ENCODE results near the gene PGLYRP4. TPM values are rescaled to one million over a fixed set of nuclear protein-coding genes. Genes with fewer than 3 reads are reported as not detected.
"Not testable (repeated sequence)": the region's sequence is repeated elsewhere in the genome, so short reads cannot be mapped to it uniquely, and the experiment has no call there.

The PGLYRP4 gene
- total and polyA plus RNA-seq, 2 donors (not counting 1 experiment from before 2014, with no cell fraction given): not detected

DNA sequence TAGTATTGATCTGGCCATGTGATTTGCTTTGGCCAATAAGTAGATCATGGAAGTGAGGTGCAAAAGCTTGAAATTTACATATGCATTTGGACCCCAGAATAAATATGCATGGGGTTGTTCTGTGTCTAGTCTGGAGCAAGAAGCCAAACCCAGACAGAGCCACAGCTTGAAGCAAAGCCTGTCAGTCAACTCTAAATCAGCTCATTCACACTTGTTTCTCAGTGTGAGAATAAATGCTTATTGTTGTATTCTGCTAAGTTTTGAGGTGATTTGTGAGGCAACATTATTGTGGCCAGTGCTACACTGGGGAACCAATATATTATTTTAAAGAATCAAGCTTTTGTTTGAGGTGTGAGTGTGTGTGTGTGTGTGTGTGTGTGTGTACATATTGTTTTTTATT is 23.7 kb downstream of the PGLYRP4 start:
- Histone ChIP-seq H3K27me3 (replicated peaks in 1 of 4; ENCODE audit: control extremely low read depth in 1 of 4, control insufficient read depth in 3 of 4, insufficient read depth in 4 of 4, low read length in 3 of 4) (peaks cover 0 to 20% (median 3%) of the 10 kb centered on the region in 4 experiments), H3K4me2 (replicated peaks; ENCODE audit: low read depth, low read length, poor library complexity, severe bottlenecking) (no peak overlapping the region), H3K4me3 (ENCODE audit: control extremely low read depth in 1 of 5, extremely low read depth in 1 of 5, insufficient read depth in 1 of 5, low read depth in 2 of 5, low read length in 4 of 5) (no peak overlapping the region), H4K20me1 (ENCODE audit: control insufficient read depth, insufficient read depth, low read length, poor library complexity, severe bottlenecking) (no peaks in the 10 kb centered on the region), H3K9ac (ENCODE audit: low read length) (no peak overlapping the region), H3K36me3 (replicated peaks in 1 of 2; ENCODE audit: control extremely low read depth in 1 of 2, control insufficient read depth in 1 of 2, extremely low read depth in 1 of 2, insufficient read depth in 2 of 2, low read length in 1 of 2) (no peaks in the 10 kb centered on the region), H3K27ac (ENCODE audit: low read length in 2 of 2) (no peak overlapping the region), H3K9me3 (ENCODE audit: control extremely low read depth in 1 of 3, control insufficient read depth in 2 of 3, insufficient read depth in 1 of 3, low read length in 2 of 3) (peaks cover 2 to 18% (median 16%) of the 10 kb centered on the region in 3 donors), H2AFZ (ENCODE audit: insufficient read depth, low read depth, low read length, poor library complexity, severe bottlenecking) (no peak overlapping the region), H3K4me1 (ENCODE audit: control insufficient read depth in 2 of 2, insufficient read depth in 2 of 2, low read length in 2 of 2) (no peaks in the 10 kb centered on the region), H3K79me2 (ENCODE audit: control insufficient read depth, insufficient read depth, low read length) (no peaks in the 10 kb centered on the region)
- Mint-ChIP-seq H3K27ac (no peak overlapping the region), H3K4me3 (no peak overlapping the region), H3K9me3 (ENCODE audit: insufficient read depth) (peaks cover 15% of the 10 kb centered on the region), H3K27me3 (peaks cover 39% of the 10 kb centered on the region), H3K4me1 (no peaks in the 10 kb centered on the region)
- TF ChIP-seq, protein P1, sequence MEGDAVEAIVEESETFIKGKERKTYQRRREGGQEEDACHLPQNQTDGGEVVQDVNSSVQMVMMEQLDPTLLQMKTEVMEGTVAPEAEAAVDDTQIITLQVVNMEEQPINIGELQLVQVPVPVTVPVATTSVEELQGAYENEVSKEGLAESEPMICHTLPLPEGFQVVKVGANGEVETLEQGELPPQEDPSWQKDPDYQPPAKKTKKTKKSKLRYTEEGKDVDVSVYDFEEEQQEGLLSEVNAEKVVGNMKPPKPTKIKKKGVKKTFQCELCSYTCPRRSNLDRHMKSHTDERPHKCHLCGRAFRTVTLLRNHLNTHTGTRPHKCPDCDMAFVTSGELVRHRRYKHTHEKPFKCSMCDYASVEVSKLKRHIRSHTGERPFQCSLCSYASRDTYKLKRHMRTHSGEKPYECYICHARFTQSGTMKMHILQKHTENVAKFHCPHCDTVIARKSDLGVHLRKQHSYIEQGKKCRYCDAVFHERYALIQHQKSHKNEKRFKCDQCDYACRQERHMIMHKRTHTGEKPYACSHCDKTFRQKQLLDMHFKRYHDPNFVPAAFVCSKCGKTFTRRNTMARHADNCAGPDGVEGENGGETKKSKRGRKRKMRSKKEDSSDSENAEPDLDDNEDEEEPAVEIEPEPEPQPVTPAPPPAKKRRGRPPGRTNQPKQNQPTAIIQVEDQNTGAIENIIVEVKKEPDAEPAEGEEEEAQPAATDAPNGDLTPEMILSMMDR (IDR thresholded peaks at IDR 0.05): no peak
- TF ChIP-seq EZH2 (IDR thresholded peaks at IDR 0.05; ENCODE audit: borderline replicate concordance, insufficient read depth, low read depth, low read length, poor library complexity, severe bottlenecking): no peak
- CTCF ChIA-PET: no interaction called here
- POLR2A ChIA-PET: no interaction called here
- intact Hi-C loops (cut with micrococcal nuclease): no loop called here
- DNase-seq (no peak), ATAC-seq (ENCODE audit: low read depth) (no peak)

DNA sequence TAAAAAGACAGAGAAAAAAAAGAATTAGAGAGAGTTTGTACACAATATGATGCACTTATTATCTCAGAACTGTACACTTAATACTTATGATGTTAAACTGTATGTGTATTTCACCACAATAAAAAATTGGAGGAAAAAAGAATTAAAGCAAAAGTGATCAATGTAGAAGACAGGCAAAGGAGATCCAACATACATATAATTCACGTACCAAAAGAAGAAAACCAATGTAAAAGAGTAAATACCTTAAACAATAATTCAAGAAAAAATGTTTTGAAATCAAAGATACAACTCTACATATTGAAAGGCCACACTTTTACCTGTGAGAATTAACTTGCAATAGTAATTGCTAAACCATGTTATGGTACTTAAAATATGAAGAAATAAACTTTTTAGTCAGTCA is 26.1 kb downstream of the PGLYRP4 start:
- Mint-ChIP-seq H3K27me3 (peaks cover 42% of the 10 kb centered on the region), H3K9me3 (ENCODE audit: insufficient read depth) (peaks cover 9% of the 10 kb centered on the region), H3K4me1 (no peaks in the 10 kb centered on the region), H3K27ac (no peak overlapping the region), H3K4me3 (no peak overlapping the region)
- Histone ChIP-seq H3K4me1 (ENCODE audit: control insufficient read depth in 2 of 2, insufficient read depth in 2 of 2, low read length in 2 of 2) (no peaks in the 10 kb centered on the region), H3K4me3 (ENCODE audit: control extremely low read depth in 1 of 5, extremely low read depth in 1 of 5, insufficient read depth in 1 of 5, low read depth in 2 of 5, low read length in 4 of 5) (no peak overlapping the region), H3K9ac (ENCODE audit: low read length) (no peak overlapping the region), H3K4me2 (replicated peaks; ENCODE audit: low read depth, low read length, poor library complexity, severe bottlenecking) (no peak overlapping the region), H3K27ac (ENCODE audit: low read length in 2 of 2) (no peak overlapping the region), H3K79me2 (ENCODE audit: control insufficient read depth, insufficient read depth, low read length) (no peaks in the 10 kb centered on the region), H3K27me3 (replicated peaks in 1 of 4; ENCODE audit: control extremely low read depth in 1 of 4, control insufficient read depth in 3 of 4, insufficient read depth in 4 of 4, low read length in 3 of 4) (peaks cover 0 to 20% (median 1%) of the 10 kb centered on the region in 4 experiments), H3K9me3 (ENCODE audit: control extremely low read depth in 1 of 3, control insufficient read depth in 2 of 3, insufficient read depth in 1 of 3, low read length in 2 of 3) (peaks cover 2 to 20% (median 15%) of the 10 kb centered on the region in 3 donors), H3K36me3 (replicated peaks in 1 of 2; ENCODE audit: control extremely low read depth in 1 of 2, control insufficient read depth in 1 of 2, extremely low read depth in 1 of 2, insufficient read depth in 2 of 2, low read length in 1 of 2) (no peaks in the 10 kb centered on the region), H2AFZ (ENCODE audit: insufficient read depth, low read depth, low read length, poor library complexity, severe bottlenecking) (no peak overlapping the region), H4K20me1 (ENCODE audit: control insufficient read depth, insufficient read depth, low read length, poor library complexity, severe bottlenecking) (no peaks in the 10 kb centered on the region)
- intact Hi-C loops (cut with micrococcal nuclease): no loop called here
- ATAC-seq (ENCODE audit: low read depth) (no peak), DNase-seq (no peak)
- ChIA-PET POLR2A (no interaction called here), CTCF (no interaction called here)
- no CpG with 5 or more reads among the region's 1 CpG for WGBS (ENCODE audit: insufficient coverage)
- no peak for TF ChIP-seq EZH2 (IDR thresholded peaks at IDR 0.05; ENCODE audit: borderline replicate concordance, insufficient read depth, low read depth, low read length, poor library complexity, severe bottlenecking)
- TF ChIP-seq, protein P1 (IDR thresholded peaks at IDR 0.05): no peak

DNA sequence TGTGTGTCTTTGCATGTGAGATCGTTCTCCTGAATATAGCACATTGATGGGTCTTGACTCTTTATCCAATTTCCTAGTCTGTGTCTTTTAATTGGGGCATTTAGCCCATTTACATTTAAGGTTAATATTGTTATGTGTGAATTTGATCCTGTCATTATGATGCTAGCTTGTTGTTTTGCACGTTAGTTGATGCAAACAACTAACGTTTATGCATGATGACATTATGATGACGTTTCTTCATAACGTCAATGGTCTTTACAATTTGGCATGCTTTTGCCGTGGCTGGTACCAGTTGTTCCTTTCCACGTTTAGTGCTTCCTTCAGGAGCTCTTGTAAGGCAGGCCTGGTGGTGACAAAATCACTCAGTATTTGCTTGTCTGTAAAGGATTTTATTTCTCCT is 30.5 kb downstream of the PGLYRP4 start:
- H4K20me1 ChIP-seq (ENCODE audit: control insufficient read depth, insufficient read depth, low read length, poor library complexity, severe bottlenecking); DNase-seq; H2AFZ ChIP-seq (ENCODE audit: insufficient read depth, low read depth, low read length, poor library complexity, severe bottlenecking); H3K4me2 ChIP-seq (replicated peaks; ENCODE audit: low read depth, low read length, poor library complexity, severe bottlenecking); H3K36me3 ChIP-seq (replicated peaks in 1 of 2; ENCODE audit: control extremely low read depth in 1 of 2, control insufficient read depth in 1 of 2, extremely low read depth in 1 of 2, insufficient read depth in 2 of 2, low read length in 1 of 2); H3K4me3 Mint-ChIP-seq; H3K9ac ChIP-seq (ENCODE audit: low read length); CTCF ChIA-PET; H3K4me1 ChIP-seq (ENCODE audit: control insufficient read depth in 2 of 2, insufficient read depth in 2 of 2, low read length in 2 of 2); H3K4me3 ChIP-seq (ENCODE audit: control extremely low read depth in 1 of 5, extremely low read depth in 1 of 5, insufficient read depth in 1 of 5, low read depth in 2 of 5, low read length in 4 of 5); POLR2A ChIA-PET; H3K27ac Mint-ChIP-seq; intact Hi-C loops (cut with micrococcal nuclease); H3K4me1 Mint-ChIP-seq; H3K27ac ChIP-seq (ENCODE audit: low read length in 2 of 2); ATAC-seq (ENCODE audit: low read depth); H3K79me2 ChIP-seq (ENCODE audit: control insufficient read depth, insufficient read depth, low read length): not testable (repeated sequence)
- H3K27me3 Mint-ChIP-seq: peaks cover 41% of the 10 kb centered on the region
- peaks cover 11% of the 10 kb centered on the region for H3K9me3 Mint-ChIP-seq (ENCODE audit: insufficient read depth)
- WGBS (ENCODE audit: insufficient coverage): 86% methylated on average over 5 of the region's 7 CpGs
- peaks cover 0 to 14% (median 12%) of the 10 kb centered on the region in 3 donors for H3K9me3 ChIP-seq (ENCODE audit: control extremely low read depth in 1 of 3, control insufficient read depth in 2 of 3, insufficient read depth in 1 of 3, low read length in 2 of 3)
- H3K27me3 ChIP-seq (replicated peaks in 1 of 4; ENCODE audit: control extremely low read depth in 1 of 4, control insufficient read depth in 3 of 4, insufficient read depth in 4 of 4, low read length in 3 of 4): peaks cover 0 to 20% (median 1%) of the 10 kb centered on the region in 4 experiments

Measured in B cell (primary cell).